HG03139 (cell line): ENCODE results near the gene TBXA2R.

Experiments used
- ATAC-seq: cut with Tn5 transposase; IDR thresholded peaks from one replicate; pipeline ENCODE4 v1.9.1; 2021; ENCODE audit not compliant: unreplicated experiment

TBXA2R gene

DNA sequence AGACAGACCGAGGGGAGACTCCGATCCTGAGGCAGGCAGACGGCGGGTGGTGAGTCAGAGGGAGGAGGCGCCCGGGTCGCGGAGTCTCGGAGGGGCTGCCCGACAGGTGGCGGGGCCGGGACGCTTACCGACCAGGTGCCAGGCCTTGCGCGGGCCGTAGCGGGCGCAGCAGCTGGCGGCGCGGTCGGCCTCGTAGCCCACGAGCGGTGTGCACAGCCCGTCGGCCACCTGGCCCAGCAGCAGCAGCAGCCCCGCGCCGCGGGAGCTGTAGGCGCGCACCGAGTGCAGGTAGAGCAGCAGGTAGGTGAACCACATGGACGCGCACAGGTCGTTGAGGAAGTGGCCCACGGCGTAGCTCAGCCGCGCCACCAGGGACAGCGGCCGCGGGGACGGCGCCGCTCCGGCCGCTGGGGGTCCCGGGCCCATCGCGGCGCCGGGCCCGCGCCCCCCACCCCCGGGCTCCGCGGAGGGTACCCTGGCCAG, 49.7 kb downstream of the TBXA2R start:
- peak; percentile 25 for ATAC-seq

DNA sequence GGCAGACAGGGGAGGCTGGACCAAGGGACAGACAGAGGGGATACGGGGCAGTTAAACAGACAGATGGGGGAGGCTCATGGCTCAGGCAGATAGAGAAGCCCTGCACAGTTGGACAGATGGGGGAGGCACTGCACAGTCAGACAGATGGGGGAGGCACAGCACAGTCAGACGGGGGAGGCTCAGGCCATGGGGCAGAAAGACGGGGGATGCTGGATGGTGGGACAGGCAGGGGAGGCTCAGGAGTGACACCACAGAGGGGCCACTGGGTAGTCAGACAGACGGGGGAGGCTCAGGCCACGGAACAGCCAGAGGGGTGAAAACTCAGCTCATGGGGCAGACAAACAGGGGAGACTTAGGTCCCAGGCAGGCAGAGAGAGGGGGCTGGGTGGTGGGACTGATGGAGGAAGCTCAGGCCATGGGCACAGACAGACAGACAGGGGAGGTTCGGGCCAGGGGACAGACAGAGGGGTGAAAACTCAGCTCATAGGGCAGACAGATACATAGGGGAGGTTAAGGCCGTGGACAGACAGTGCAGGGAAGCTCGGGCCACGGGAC, 50.2 kb downstream of the TBXA2R start:
- ATAC-seq, result no peak

DNA sequence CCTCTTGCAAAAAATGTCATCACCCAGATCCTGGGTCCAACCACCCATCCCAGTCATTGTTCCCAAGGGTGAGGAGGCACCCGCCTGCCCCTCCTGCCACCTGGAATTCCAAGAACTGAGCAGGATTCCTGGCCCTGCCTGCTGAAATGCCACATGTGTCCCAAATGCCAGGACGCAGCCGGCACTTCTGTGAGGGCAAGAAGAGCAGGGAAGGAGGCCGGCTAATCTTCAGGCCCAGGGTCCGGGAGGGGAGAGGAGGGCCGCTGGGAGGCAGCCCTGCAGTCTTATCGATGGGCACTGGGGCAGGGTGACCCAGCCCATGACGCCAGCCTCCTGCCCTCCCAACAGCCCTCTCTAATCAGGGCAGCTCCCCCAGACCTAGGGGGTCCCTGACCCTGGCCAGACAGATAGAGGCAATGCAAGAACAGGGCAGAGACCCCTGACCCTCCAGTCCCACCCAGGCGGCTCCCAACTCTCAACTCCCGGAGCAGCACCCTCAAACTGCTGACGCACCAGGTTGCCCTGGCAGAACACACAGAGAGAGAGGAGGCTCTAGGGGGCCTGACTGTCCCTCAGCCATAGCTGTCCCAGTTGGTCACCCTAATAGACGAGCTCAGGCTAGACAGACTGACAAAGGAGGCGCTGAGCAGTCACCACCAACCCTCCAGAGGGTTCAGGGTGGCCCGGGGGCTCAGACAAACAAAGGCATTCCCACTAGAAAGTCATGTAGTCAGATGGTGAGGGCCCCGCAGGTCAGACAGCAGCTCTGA, 50.8 kb downstream of the TBXA2R start:
- ATAC-seq, result no peak

DNA sequence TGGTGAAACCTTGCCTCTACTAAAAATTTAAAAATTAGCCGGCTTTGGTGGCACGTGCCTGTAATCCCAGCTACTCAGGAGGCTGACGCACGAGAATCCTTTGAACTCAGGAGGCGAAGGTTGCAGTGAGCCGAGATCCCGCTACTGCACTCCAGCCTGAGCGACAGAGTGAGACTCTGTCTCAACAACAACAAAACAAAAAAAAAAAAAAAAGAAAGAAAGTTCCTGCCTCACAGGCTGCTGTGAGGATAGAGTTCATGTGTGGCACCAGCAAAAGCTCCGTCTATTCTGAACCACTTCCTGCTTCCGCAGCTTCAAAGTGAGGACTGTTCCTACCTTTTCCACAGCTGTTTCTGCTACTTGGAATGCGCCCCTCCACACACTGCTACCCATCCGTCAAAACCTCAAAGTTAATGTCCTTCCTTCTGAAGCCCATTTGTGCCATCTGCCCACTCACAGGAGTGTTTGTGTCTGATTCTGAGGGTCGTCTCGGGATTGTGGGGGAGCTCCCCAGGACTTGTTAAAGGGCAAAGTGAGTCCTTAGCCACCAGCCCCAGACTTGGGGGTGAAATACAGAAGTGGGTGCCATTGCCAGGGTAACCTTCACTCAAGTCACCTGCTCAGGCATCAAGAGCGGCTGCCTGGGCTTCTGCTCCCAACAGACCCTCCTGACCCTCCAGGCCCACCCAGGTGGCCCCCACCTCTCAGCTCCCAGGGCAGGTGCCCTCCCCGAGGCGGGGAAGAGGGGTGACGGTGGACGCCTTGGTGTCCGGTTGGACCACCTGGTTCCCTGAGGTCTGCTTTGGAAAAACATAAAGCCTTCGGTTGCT, 52.2 kb downstream of the TBXA2R start:
- no peak for ATAC-seq

DNA sequence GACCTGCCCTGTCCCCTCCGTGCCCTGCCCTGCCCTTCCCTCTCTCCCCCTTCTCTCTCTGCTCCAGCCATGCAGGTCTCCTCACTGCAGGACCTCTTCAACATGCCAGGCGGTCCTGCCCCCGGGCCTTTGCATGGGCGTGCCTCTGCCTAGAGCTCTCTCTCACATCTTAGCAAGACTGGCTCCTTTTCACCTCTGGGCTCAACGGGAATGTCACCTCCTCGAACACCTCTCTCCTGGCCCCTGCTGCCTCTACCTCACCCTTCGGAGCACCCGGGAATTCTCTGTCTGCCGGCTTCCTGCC, 54.9 kb downstream of the TBXA2R start:
- no peak for ATAC-seq

DNA sequence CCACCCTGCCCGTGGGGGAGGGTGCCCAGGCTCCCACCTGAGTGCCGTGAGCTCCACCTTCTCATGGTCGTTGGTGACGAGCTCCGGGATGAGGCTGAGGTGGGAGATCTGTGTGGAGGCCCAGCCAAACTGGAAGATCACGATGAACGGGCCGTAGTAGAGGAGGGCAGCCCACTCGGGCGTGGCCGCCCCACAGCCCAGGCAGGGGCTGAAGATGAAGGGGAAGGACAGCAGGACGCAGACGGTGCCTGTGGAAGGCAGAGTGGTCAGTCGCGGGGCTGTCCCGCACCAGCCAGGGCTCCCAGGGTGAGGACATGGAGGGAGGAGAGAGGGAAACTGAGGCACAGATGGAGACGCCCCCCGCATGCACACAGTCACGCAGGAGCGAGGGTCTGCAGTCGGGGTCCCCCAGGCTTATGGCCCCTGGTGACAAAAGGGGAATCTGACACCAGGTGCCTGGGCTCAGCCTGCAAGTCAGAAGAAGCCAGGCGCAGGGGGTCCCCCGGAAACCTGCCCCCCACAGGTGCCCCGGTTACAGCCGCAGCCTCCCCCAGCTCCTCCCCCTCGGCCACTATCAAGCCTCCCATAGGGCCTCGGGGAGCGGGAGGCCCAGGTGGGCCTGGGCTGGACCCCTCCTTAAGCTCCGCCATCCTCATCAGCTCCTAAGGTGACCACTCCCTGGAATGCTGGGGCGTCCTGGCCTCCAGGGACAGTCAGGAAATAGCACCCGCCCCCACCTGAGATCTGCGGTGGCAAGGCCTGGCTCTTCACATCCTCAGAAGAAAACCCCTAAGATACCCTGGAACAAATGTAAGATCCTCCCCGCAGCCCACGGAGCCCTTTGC, 55.5 kb downstream of the TBXA2R start:
- ATAC-seq, result no peak

DNA sequence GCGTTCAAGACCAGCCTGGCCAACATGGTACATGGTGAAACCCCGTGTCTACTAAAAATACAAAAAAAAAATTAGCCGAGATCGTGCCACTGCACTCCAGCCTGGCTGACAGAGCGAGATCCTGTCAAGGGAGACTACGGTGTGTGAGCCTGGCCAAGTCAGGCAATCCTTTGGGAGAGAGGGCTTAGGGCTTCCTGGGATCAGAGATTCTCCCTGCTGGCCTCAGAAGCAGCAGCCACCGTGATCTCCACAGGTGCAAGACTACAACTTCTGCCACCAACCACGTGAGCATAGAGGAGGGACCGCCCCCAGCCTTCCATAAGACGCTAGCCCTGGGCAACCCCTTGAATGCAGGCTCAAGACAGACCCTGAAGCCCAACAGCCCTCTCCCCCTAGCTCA, 56.9 kb downstream of the TBXA2R start:
- no peak for ATAC-seq

DNA sequence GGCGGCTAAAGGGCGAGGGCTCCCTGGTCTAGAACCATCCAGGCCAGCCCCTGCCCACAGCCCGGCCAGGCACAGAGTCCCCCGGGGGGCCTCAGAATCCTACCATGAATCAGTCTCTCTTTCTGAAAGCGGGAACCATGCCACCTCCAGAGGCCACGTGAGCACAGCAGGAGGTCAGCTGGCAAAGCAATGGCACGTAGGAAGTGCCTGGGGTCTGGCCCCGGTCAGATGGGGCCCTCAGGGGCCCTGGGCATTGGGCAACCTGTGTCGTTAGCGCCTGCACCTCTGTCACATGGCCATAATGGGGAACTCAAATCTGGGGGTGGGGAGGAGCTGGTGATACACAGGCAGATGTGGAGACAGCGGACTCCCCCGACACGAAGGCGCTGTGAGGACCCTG, 58.1 kb downstream of the TBXA2R start:
- no peak for ATAC-seq

DNA sequence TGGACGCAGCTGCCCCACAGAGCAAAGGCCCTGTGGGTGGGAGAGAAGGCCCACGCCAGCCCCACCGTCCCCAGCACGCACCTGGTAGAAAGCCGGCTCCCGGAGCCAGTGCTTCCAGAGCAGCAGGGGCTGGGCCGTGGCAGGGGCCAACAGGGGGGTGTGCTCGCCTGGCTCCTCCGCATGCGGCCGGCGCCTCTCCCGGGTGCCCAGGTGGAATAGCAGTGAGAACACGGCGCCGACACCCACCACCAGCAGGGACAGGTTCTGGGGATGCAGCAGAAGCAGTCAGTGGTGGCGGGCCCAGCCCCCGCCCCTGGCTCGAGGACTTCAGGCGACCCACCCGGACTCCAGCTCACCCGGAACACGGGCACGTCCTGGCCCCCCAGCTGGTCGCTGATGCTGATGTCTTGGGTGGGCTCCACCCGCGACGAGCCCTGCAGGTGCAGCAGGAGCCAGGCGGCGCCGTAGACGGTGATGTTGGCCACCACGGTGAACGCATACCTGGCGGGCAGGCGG, 58.9 kb downstream of the TBXA2R start:
- no peak for ATAC-seq

DNA sequence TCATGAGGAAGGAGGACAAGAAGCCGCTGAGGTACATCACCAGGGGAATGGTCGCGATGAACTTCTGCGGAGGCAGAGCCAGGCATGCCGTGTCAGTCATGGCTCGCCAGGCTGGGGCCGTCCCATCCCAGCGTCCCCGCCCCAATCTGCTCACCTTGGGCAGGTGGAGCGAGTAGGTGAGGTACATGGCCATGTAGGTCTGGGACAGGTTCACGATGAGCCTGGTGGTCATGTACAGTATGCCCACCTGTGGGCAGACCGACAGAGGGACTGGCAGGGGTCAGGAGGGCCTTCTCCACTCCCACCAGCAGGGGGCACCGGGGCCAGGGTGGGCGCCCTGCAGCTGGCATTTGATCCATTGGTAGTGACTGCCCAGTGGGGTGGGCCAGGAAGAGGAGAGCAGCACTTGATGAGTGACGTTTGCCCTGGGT, 59.4 kb downstream of the TBXA2R start:
- ATAC-seq, result no peak

DNA sequence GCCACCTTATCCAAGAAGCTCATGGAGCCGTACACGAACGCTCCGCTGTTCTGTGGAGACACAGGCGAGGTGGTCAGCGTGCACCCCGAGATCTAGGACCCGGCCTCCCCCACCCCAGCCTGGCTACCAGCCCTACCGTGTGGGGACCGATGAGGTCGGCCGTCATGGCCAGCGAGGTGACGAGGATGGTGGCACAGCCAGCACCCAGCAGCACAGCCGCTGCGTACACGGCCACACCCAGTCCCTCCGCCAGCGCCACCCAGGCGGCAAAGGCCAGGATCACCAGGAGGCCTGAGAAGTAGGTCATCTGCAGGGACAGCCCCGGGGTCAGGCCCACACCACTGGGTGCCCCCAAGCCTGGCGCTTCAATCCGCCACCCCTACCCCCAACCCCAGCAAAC, 60.6 kb downstream of the TBXA2R start:
- ATAC-seq, result no peak

DNA sequence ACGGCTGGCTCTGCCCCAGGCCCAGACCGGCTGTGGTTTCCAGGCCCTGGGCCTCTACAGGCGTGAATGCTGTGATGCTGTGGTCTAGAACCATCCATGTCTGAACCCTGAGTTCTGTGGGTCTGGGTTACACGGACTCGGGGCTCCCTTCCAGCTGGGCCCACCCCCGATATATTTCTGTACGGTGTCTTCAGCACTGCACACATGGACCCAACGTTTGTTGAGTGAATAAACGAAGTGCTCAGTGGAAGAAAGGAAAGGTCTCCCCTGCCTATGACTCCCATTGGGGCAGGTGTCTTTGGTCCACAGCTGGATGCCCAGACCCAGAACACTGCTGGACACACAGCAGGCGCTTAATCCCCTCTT, 61.0 kb downstream of the TBXA2R start:
- no peak for ATAC-seq

DNA sequence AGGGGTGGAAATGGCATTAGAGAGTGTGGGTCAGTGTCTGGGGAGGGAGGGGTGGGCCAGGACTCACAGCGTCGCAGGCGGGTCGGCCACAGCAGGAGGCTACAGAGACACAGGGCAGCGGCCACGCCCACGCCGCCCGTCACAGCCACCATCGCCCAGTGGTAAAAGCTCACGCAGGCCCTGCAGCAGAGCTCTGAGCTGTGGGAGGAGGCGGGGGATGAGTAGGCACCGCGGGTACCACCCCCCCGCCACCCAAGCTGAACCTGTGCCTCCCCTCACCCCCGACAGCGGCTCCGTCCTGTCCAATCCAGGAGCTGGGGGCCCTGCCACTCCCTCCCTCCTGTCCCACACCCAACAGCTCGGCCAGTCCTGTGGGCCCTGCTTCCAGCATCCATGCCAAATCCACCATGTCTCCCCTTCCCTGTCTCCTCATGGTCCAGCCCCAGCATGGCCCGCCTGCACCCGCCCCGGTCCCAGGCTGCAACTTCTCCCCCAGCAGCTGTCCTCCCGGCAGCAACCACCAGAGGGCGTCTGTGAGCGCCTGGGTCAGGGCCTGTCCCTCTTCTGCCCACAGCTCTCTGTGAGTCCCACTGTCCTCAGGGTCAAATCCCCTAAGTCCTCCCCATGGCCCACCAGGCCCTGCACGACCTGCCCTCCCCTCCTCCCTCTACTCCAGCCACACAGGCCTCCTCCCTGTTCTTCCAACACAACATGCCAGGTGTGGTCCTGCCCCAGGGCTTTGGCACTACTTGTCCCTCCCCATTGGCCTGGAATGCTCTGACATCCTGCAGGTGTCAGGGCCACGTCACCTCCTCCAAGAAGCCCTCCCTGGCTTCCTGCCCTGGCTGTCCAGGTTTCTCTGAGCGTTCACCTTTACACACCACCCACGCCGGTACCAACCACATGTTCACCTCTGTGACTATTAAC, 61.7 kb downstream of the TBXA2R start:
- ATAC-seq, result no peak
